C4-2B (cell line): ENCODE results near the gene GNB2.

ENCODE experiments used
- ZFX ChIP-seq: fragments of 450-650 bp; IDR thresholded peaks from 2 replicates; pipeline ENCODE4 v1.6.1; 2017
- TF ChIP-seq, protein P1 (sequence below): fragments of 450-650 bp; conservative IDR thresholded peaks from 2 replicates; pipeline ENCODE4 v1.5.1; 2017; ENCODE audit warnings: mild to moderate bottlenecking

DNA sequence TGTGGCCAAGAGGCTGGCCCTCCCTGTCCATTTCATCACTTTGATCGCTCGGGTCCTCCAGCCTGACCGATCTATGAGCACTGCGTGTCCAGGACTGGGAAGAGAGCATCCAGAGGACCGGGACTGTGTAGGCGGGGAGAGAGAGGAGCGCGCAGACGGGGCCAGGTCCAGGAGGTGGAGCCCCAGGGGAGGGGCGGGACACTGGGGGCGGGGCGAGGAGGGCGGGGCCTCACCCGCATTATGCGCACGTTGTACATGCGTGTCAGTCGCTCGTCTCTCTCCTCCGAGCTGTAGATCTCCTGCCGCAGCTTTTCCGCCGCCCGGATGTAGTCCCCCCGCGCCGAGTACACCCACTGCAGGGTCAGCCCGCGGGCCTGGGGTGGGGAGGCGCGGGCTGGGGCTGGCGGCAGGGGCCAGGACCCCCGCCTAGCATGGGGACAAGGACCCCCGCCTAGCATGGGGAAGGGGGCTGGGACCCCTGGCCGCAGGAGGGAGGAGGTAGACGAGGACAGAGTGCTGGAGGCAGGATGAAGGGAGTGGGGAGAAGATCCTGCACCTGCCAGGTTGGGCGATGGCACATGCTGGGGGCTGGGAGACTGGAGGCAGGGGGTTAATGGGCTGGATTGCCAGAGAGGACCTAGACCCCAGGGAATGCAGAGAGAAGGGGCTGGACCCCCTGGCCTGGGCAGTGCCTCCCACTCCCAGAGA lies 46.9 kb upstream of the GNB2 start:
- TF ChIP-seq, protein P1, sequence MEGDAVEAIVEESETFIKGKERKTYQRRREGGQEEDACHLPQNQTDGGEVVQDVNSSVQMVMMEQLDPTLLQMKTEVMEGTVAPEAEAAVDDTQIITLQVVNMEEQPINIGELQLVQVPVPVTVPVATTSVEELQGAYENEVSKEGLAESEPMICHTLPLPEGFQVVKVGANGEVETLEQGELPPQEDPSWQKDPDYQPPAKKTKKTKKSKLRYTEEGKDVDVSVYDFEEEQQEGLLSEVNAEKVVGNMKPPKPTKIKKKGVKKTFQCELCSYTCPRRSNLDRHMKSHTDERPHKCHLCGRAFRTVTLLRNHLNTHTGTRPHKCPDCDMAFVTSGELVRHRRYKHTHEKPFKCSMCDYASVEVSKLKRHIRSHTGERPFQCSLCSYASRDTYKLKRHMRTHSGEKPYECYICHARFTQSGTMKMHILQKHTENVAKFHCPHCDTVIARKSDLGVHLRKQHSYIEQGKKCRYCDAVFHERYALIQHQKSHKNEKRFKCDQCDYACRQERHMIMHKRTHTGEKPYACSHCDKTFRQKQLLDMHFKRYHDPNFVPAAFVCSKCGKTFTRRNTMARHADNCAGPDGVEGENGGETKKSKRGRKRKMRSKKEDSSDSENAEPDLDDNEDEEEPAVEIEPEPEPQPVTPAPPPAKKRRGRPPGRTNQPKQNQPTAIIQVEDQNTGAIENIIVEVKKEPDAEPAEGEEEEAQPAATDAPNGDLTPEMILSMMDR, result no peak
- no peak for TF ChIP-seq ZFX
